GM10266 (cell line): ENCODE data around the gene TAGLN2.

Experiments used
- DNase-seq: peaks from one replicate; pipeline ENCODE4 v3.0.0; 2012; ENCODE audit errors: extremely low spot score
- TF ChIP-seq, protein P1 (sequence below): IDR thresholded peaks from 2 replicates; pipeline ENCODE4 v1.5.1; 2012; ENCODE audit warnings: mild to moderate bottlenecking, low read depth; ENCODE audit not compliant: control insufficient read depth, insufficient read depth; ENCODE audit errors: missing control alignments

TAGLN2 gene

DNA sequence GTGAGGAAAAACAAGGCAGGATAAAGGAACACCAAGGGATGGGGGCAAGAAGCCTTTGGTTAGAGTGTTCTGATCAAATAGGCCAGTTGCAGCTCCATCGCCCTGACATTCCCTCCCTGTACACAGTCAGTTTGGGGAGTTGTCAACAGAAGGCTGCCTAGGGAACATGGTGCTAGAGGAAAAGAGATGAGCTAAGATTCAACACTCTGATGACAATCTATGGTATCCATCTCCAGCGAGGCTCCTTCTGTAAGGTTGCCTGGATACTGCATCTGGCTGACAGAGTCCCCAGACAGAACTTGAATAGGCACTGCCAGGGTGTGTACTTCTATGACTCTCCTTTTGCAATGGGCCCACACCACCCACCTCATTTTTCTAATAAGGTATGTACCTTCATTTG lies 40.0 kb upstream of the TAGLN2 start:
- no peak for DNase-seq
- TF ChIP-seq, protein P1, sequence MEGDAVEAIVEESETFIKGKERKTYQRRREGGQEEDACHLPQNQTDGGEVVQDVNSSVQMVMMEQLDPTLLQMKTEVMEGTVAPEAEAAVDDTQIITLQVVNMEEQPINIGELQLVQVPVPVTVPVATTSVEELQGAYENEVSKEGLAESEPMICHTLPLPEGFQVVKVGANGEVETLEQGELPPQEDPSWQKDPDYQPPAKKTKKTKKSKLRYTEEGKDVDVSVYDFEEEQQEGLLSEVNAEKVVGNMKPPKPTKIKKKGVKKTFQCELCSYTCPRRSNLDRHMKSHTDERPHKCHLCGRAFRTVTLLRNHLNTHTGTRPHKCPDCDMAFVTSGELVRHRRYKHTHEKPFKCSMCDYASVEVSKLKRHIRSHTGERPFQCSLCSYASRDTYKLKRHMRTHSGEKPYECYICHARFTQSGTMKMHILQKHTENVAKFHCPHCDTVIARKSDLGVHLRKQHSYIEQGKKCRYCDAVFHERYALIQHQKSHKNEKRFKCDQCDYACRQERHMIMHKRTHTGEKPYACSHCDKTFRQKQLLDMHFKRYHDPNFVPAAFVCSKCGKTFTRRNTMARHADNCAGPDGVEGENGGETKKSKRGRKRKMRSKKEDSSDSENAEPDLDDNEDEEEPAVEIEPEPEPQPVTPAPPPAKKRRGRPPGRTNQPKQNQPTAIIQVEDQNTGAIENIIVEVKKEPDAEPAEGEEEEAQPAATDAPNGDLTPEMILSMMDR: no peak

DNA sequence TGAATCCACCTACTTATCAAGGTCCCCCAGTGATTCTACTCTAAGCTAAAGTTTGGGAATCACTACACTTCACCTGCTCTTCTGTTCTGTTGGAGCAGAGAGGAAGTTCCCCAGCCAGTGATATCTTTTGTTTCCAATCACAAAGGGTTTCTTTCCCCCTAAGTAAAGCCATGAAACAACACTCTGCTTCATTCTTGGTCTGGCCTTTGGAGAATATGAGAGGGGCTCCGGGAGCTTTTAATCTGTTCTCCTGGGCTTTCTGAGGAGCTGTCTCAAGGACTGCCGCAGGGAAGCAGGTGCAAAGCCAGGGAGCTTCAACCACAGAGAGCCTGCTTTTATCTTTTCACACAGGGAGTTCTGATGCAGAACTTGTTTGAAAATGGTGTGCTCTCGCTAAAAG lies 38.8 kb upstream of the TAGLN2 start:
- DNase-seq: no peak

DNA sequence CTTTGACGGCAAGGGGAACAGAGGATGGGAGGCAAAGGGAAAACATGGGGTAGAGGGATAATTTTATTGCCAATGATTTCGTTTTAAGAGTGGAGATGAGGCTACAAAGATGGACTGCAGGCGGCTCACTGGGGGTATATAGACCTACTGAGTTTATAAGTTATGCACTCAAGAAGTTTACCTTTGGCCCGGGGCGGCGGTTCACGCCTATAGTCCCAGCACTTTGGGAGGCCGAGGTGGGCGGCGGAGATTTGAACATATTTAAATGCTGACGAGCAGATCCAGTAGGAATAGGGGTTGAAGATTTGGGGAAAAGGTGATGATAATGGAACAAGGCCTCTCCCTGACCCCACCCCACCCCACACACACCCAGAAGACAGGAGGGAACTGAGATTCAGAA lies 36.9 kb upstream of the TAGLN2 start:
- DNase-seq: no peak
- TF ChIP-seq, protein P1: no peak

More for the DNA sequence above, 38.8 kb upstream of the TAGLN2 start:
- TF ChIP-seq, protein P1: no peak

DNA sequence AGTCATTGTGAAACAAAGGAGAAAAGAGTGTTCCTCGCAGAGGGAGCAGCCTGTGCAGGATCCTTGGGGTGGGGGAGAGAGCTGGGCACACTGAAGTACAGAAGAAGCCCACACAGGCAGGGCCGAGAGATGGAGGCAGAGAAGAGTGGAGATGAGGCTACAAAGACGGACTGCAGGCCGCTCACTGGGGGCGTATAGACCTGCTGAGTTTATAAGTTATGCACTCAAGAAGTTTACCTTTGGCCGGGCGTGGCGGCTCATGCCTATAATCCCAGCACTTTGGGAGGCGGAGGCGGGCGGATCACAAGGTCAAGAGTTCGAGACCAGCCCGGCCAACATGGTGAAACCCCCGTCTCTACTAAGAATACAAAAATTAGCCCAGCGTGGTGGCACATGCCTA lies 36.3 kb upstream of the TAGLN2 start:
- DNase-seq: no peak
- TF ChIP-seq, protein P1: no peak

DNA sequence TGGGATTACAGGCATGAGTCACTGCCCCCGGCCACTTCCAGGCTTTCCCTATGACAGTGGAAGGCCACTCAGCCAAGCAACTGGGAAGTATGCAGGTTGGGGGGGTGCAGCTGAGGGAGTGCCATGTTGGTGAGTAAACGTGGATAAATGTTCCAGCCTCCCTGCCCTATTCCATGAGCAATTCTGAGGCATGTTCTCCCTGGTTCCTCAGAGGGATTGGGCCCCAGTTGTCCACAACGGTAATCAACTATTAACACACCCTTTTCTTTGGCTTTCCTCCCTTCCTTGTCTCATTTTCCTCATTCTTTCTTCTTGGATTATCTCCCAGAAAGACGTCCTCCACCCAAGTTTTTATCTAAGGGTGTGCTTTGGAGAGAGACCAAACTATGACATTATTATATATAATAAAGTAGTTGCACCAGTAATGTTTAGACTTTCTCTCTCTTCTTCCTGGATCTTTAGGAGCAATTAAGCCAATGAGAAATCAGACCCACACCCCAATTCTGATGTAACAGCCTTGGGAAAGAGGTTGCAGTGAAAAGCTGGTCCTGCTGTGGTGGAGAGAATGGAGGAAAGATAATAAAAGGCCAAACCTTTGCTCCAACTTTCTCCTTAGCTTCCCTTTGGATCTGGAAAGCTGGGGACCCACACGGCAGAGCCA lies 35.5 kb upstream of the TAGLN2 start:
- DNase-seq: no peak
- TF ChIP-seq, protein P1: no peak

DNA sequence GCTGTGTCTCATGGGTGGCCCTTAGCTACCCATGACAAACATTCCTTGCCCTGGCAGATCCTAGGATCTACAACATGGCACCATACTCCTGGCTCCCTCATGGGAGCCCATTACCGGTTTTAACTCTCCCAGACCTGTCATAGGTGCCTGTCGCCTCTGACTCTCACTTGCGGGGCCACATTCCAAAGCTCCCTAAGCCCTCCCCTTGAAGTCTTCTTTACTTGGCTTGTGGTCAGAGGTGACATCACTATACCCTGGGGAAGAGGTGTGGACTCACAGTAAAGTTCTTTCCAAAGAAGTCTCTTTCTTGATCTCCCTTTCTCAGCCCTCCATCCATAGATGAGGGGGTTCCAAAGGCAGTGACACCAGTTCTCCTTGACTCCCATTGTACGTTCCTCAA lies 34.1 kb upstream of the TAGLN2 start:
- DNase-seq: no peak
- TF ChIP-seq, protein P1: no peak

DNA sequence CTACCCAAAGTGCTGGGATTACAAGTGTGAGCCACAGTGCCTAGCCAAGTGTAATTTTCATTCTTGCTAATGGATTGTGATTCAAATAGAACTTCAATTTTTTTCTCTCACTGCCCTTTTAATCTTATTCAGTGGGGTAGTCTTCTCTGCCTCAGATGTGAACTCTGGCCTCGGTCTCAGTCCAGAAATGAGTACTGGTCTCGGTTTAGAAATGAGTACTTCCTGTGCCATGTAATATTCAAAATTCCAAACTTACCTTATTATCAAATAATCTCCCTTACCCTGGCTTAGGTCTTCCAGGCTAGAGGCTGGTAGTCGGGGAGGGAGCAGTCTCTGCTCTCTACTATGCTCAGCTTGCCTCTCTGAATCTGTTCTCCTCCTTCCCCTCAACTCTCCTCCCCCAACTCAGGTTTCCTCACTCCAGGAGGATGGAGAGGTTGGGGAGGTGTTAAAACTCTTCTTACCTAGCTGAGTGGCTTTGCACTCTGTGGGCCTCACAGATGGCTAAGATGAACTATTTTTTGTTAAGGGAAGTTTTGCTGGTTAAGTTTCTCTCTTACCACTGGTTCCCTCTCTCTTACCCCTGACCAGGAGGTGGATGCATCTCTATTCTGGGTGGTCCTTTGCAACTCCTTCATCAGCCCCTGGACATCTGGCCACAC lies 33.5 kb upstream of the TAGLN2 start:
- TF ChIP-seq, protein P1: no peak
- no peak for DNase-seq
